ENCODE results near the gene WWP2.

DNA sequence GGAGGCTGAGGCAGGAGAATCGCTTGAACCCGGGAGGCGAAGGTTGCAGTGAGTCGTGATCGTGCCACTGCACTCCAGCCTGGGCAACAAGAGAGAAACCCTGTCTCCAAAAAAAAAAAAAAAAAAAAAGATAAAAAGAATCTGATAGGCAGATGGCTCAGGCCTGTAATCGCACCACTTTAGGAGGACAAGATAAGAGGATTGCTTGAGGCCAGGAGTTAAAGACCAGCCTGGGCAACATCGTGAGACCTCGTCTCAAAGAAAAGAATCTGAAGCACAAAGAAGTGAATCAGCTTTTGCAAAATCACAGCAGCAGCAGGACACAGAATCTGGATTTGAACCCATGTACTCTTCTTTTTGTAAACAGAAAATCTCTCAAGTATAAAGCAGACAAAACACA lies 15.0 kb upstream of the WWP2 start:
- TF ChIP-seq EP300 (IDR thresholded peaks at IDR 0.05) (no peak), POLR2A (IDR thresholded peaks at IDR 0.05) (no peak)
- TF ChIP-seq, protein P1, sequence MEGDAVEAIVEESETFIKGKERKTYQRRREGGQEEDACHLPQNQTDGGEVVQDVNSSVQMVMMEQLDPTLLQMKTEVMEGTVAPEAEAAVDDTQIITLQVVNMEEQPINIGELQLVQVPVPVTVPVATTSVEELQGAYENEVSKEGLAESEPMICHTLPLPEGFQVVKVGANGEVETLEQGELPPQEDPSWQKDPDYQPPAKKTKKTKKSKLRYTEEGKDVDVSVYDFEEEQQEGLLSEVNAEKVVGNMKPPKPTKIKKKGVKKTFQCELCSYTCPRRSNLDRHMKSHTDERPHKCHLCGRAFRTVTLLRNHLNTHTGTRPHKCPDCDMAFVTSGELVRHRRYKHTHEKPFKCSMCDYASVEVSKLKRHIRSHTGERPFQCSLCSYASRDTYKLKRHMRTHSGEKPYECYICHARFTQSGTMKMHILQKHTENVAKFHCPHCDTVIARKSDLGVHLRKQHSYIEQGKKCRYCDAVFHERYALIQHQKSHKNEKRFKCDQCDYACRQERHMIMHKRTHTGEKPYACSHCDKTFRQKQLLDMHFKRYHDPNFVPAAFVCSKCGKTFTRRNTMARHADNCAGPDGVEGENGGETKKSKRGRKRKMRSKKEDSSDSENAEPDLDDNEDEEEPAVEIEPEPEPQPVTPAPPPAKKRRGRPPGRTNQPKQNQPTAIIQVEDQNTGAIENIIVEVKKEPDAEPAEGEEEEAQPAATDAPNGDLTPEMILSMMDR (IDR thresholded peaks at IDR 0.05) = no peak

All from tibial nerve (tissue), 4 donors.